ENCODE data around the gene ATP6V1F. TPM values are rescaled to one million over a fixed set of nuclear protein-coding genes. Genes with fewer than 3 reads are reported as not detected.

Gene ATP6V1F
- total RNA-seq, 1 donor from 2014 or later = 71.5 TPM

Other genes starting within 250 kb of the ATP6V1F start
- gene GARIN1A, start 190.6 kb upstream of the ATP6V1F start, total RNA-seq = 0.10 TPM
- 261 TPM for gene CALU, start 123.5 kb upstream of the ATP6V1F start, total RNA-seq
- gene OPN1SW, start 87.1 kb upstream of the ATP6V1F start, total RNA-seq = not detected
- 16.4 TPM for gene CCDC136, start 70.9 kb upstream of the ATP6V1F start, total RNA-seq
- 1,540 TPM for gene FLNC, start 32.5 kb upstream of the ATP6V1F start, total RNA-seq
- 0.72 TPM for gene KCP, start 47.9 kb downstream of the ATP6V1F start, total RNA-seq
- 1.2 TPM for gene IRF5, start 75.1 kb downstream of the ATP6V1F start, total RNA-seq
- 48.3 TPM for gene TNPO3, start 192.3 kb downstream of the ATP6V1F start, total RNA-seq

Data from tongue (tissue), 1 donor.